ENCODE measurements around the gene TOLLIP.

DNA sequence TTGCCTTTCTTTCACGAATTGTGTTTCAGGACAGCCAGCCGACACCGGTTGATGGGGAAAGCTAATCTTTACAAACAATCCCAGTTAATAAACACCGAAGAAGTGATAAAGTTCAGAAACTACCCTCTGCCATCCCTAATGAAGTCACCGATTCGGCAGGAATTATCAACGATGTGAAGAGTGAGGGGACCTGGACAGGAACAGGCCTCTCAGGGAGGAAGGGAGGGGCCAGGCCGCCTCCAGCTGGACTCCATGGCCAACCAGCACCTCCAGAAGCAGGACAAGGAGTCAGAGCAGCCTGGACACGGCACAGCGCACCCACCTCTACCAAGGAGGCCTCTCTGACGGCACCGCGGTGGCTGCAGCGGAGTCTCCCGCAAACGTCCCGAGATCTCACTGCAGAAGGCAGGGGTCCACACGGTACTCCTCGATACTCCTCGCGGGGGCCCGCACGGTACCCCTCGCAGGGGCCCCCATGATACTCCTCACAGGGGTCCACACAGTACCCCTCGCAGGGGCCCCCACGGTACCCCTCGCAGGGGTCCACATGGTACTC is 3.9 kb downstream of the TOLLIP start:
- TF ChIP-seq, protein P1, sequence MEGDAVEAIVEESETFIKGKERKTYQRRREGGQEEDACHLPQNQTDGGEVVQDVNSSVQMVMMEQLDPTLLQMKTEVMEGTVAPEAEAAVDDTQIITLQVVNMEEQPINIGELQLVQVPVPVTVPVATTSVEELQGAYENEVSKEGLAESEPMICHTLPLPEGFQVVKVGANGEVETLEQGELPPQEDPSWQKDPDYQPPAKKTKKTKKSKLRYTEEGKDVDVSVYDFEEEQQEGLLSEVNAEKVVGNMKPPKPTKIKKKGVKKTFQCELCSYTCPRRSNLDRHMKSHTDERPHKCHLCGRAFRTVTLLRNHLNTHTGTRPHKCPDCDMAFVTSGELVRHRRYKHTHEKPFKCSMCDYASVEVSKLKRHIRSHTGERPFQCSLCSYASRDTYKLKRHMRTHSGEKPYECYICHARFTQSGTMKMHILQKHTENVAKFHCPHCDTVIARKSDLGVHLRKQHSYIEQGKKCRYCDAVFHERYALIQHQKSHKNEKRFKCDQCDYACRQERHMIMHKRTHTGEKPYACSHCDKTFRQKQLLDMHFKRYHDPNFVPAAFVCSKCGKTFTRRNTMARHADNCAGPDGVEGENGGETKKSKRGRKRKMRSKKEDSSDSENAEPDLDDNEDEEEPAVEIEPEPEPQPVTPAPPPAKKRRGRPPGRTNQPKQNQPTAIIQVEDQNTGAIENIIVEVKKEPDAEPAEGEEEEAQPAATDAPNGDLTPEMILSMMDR (IDR thresholded peaks at IDR 0.05; ENCODE audit: low read depth, low read length, poor library complexity, severe bottlenecking): no peak
- no peak for TF ChIP-seq EZH2phosphoT487 (IDR thresholded peaks at IDR 0.05; ENCODE audit: borderline replicate concordance, low read length)

Measured in DOHH2 (cell line).